AG09319 (cell line): ENCODE measurements around the gene ADCY2.

ENCODE experiments used
- DNase-seq: peaks from one replicate; pipeline ENCODE4 v3.0.0-alpha.2; 2010; ENCODE audit warnings: low read depth; ENCODE audit errors: extremely low read depth
- TF ChIP-seq, protein P1 (sequence below): IDR thresholded peaks from 2 replicates; pipeline ENCODE4 v1.5.1; 2011; ENCODE audit warnings: low read depth, mild to moderate bottlenecking, inconsistent platforms, low read length, moderate library complexity

Gene ADCY2

GRCh38 chr5:7445068-7445467 lies 49.1 kb downstream of the ADCY2 start:
- TF ChIP-seq, protein P1, sequence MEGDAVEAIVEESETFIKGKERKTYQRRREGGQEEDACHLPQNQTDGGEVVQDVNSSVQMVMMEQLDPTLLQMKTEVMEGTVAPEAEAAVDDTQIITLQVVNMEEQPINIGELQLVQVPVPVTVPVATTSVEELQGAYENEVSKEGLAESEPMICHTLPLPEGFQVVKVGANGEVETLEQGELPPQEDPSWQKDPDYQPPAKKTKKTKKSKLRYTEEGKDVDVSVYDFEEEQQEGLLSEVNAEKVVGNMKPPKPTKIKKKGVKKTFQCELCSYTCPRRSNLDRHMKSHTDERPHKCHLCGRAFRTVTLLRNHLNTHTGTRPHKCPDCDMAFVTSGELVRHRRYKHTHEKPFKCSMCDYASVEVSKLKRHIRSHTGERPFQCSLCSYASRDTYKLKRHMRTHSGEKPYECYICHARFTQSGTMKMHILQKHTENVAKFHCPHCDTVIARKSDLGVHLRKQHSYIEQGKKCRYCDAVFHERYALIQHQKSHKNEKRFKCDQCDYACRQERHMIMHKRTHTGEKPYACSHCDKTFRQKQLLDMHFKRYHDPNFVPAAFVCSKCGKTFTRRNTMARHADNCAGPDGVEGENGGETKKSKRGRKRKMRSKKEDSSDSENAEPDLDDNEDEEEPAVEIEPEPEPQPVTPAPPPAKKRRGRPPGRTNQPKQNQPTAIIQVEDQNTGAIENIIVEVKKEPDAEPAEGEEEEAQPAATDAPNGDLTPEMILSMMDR: no peak
- no peak for DNase-seq

- no peak for DNase-seq
- TF ChIP-seq, protein P1: no peak
Measured at GRCh38 chr5:7445831-7446230, 49.9 kb downstream of the ADCY2 start.

GRCh38 chr5:7446913-7447312 lies 51.0 kb downstream of the ADCY2 start:
- DNase-seq: no peak
- TF ChIP-seq, protein P1: no peak

- no peak for DNase-seq
- TF ChIP-seq, protein P1: no peak
Measured at GRCh38 chr5:7453947-7454346, 58.0 kb downstream of the ADCY2 start.

- no peak for DNase-seq
- TF ChIP-seq, protein P1: no peak
Measured at GRCh38 chr5:7456206-7456605, 60.3 kb downstream of the ADCY2 start.

GRCh38 chr5:7461371-7461770 lies 65.4 kb downstream of the ADCY2 start:
- DNase-seq: no peak
- TF ChIP-seq, protein P1: no peak

- no peak for DNase-seq
- TF ChIP-seq, protein P1: no peak
Measured at GRCh38 chr5:7462758-7463157, 66.8 kb downstream of the ADCY2 start.
